Pancreas (tissue), 10 donors: ENCODE measurements around the gene MID2. TPM values are rescaled to one million over a fixed set of nuclear protein-coding genes. Genes with fewer than 3 reads are reported as not detected.

Experiments
- ATAC-seq, 4 donors: fragments of 200-7000 bp; cut with Tn5 transposase; one replicate each; pipeline versions ENCODE4 v1.8.0 to v1.9.1; 2020; ENCODE audit warnings: mild to moderate bottlenecking in 4 of 4, moderate library complexity in 4 of 4
- DNase-seq, 6 donors: peaks; one replicate each; pipeline ENCODE4 v3.0.0-alpha.2; 2020
- FAIRE-seq: peaks from 2 replicates; lab custom pipeline; 2012; peaks lifted over from hg19 to GRCh38; lab: Jason Lieb, UNC
- H3K27ac ChIP-seq, 4 donors: fragments of 200-600 bp; sonication (generic); 1 replicate in 3 of 4; 2 replicates in 1 of 4; pipeline versions ENCODE4 v1.5.0 to v1.8.0; 2020
- H3K27me3 ChIP-seq, 4 donors: fragments of 200-600 bp; one replicate each; pipeline ENCODE4 v1.8.0; 2021
- H3K36me3 ChIP-seq, 3 donors: fragments of 200-600 bp; sonication (generic) in 1 of 3; one replicate each; pipeline versions ENCODE4 v1.5.0 to v1.8.0; 2020 to 2021
- H3K4me1 ChIP-seq, 3 donors: fragments of 200-600 bp; one replicate each; pipeline ENCODE4 v1.8.0; 2021
- H3K4me3 ChIP-seq, 4 donors: fragments of 200-600 bp; sonication (generic) in 2 of 4; one replicate each; pipeline versions ENCODE4 v1.5.0 to v1.8.0; 2020 to 2021
- H3K9me3 ChIP-seq, 4 donors: fragments of 200-600 bp; one replicate each; pipeline ENCODE4 v1.8.0; 2021
- CTCF ChIP-seq, 4 donors: fragments of 200-600 bp; sonication (generic) in 3 of 4; IDR thresholded peaks; one replicate each; pipeline versions ENCODE4 v1.5.0 to v1.8.0; 2021; ENCODE audit warnings: antibody characterized with exemption in 4 of 4
- WGBS, 2 donors: extraction: QIAGEN DNeasy Blood & Tissue Kit; methylation state at CpG; one replicate each; pipeline ENCODE4 v1.1.7; 2013; 5-methylcytosine and 5-hydroxymethylcytosine counted together
- intact Hi-C, 3 donors: fragments of 100-400 bp; cut with DNase I; formaldehyde crosslinking; loops; one replicate each; pipeline versions ENCODE4 v1.11.1 to v1.14.2; 2022
- polyA plus RNA-seq, 2 donors: library from polyadenylated mRNA; stranded (reverse); fragments of 200-250 nt; gene quantifications; one replicate each; pipeline ENCODE4 v1.2.3, GENCODE V29; 2013
- total RNA-seq, 6 donors: library from RNA; stranded (reverse); fragmentation: NEBNext Ultra II Directional in 4 of 6; extraction: Animal tissue kit (Norgen Biotek cat#: 25700) in 4 of 6; gene quantifications; one replicate each; pipeline versions ENCODE4 v1.2.1 to v1.2.4, GENCODE V29; 2021 to 2023
- donor health status: healthy with polysubstance abuse.
- donor health status: DM: no; HTN: no; CAD: no; lungs with moderate emphysema.
- donor health status: DM: no; HTN: no; CAD: no.
- donor health status: control.
- donor health status: control.
- donor health status: Bipolar disorder and iron deficiency.
- donor health status: DM: yes; HTN: yes; CAD: no.
- donor health status: DM: no; HTN: no; CAD: no.
- donor health status: DM: no; HTN: no; CAD: no.
- donor health status: DM: yes; HTN: yes; CAD: no.

Gene MID2
- total and polyA plus RNA-seq, 8 donors: 1.6 to 11.3 (median 7.6) TPM

GRCh38 chrX:107857837-107858236, 32.2 kb downstream of the MID2 start:
- Histone ChIP-seq H3K9me3 (no peaks in the 10 kb centered on the region), H3K27me3 (no peaks in the 10 kb centered on the region), H3K36me3 (no peaks in the 10 kb centered on the region), H3K4me3 (no peak overlapping the region), H3K4me1 (no peaks in the 10 kb centered on the region), H3K27ac (no peak overlapping the region)
- FAIRE-seq (no peak), ATAC-seq (no peak), DNase-seq (no peak)
- 82 to 84% methylated on average over 5 of the region's 5 CpGs for WGBS, 2 donors
- TF ChIP-seq CTCF (IDR thresholded peaks at IDR 0.05): no peak
- intact Hi-C loops: no loop called here

- H3K4me1 ChIP-seq: no peaks in the 10 kb centered on the region
- intact Hi-C loops: no loop called here
- no peak for TF ChIP-seq CTCF (IDR thresholded peaks at IDR 0.05)
- no peaks in the 10 kb centered on the region for H3K36me3 ChIP-seq
- H3K4me3 ChIP-seq: no peak overlapping the region
- H3K9me3 ChIP-seq: no peaks in the 10 kb centered on the region
- no peaks in the 10 kb centered on the region for H3K27me3 ChIP-seq
- DNase-seq (no peak), ATAC-seq (no peak), FAIRE-seq (no peak)
- 88 to 96% methylated on average over 4 of the region's 4 CpGs for WGBS, 2 donors
- H3K27ac ChIP-seq: no peak overlapping the region
These were observed 35.4 kb downstream of the MID2 start for GRCh38 chrX:107861056-107861455.

GRCh38 chrX:107871136-107871535, 45.5 kb downstream of the MID2 start:
- no peak overlapping the region for H3K4me3 ChIP-seq
- no peaks in the 10 kb centered on the region for H3K27me3 ChIP-seq
- WGBS, 2 donors: 70 to 96% methylated on average over 6 of the region's 6 CpGs
- H3K9me3 ChIP-seq: no peaks in the 10 kb centered on the region
- FAIRE-seq (no peak), DNase-seq (peak in 1 of 6 donors; percentile 39), ATAC-seq (no peak)
- no peaks in the 10 kb centered on the region for H3K36me3 ChIP-seq
- intact Hi-C loops: no loop called here
- no peaks in the 10 kb centered on the region for H3K4me1 ChIP-seq
- TF ChIP-seq CTCF (IDR thresholded peaks at IDR 0.05): no peak
- H3K27ac ChIP-seq: no peak overlapping the region

- Histone ChIP-seq H3K4me3 (no peak overlapping the region), H3K36me3 (no peaks in the 10 kb centered on the region), H3K9me3 (no peaks in the 10 kb centered on the region), H3K4me1 (no peaks in the 10 kb centered on the region), H3K27me3 (no peaks in the 10 kb centered on the region), H3K27ac (no peak overlapping the region)
- FAIRE-seq (no peak), ATAC-seq (no peak), DNase-seq (peak in 1 of 6 donors; percentile 25)
- intact Hi-C loops: no loop called here
- WGBS, 2 donors: 66 to 77% methylated on average over 5 of the region's 5 CpGs
- TF ChIP-seq CTCF (IDR thresholded peaks at IDR 0.05): no peak
These were observed 52.4 kb downstream of the MID2 start for GRCh38 chrX:107878106-107878505.

- no peak for TF ChIP-seq CTCF (IDR thresholded peaks at IDR 0.05)
- intact Hi-C loops: no loop called here
- no peak overlapping the region for H3K27ac ChIP-seq
- H3K27me3 ChIP-seq: no peaks in the 10 kb centered on the region
- H3K4me3 ChIP-seq: no peak overlapping the region
- ATAC-seq (no peak), FAIRE-seq (no peak), DNase-seq (no peak)
- WGBS, 2 donors: 66 to 79% methylated on average over 5 of the region's 5 CpGs
- no peaks in the 10 kb centered on the region for H3K36me3 ChIP-seq
- H3K9me3 ChIP-seq: no peaks in the 10 kb centered on the region
- H3K4me1 ChIP-seq: no peaks in the 10 kb centered on the region
These were observed 54.5 kb downstream of the MID2 start for GRCh38 chrX:107880054-107880610.
